HepG2 (cell line): Measurements from ENCODE around the gene ABCF1. TPM values are rescaled to one million over a fixed set of nuclear protein-coding genes. Genes with fewer than 3 reads are reported as not detected.

Experiments used
- ATF7 ChIP-seq, 2 experiments: fragments of 450-650 bp in 1 of 2; sonication (generic) in 1 of 2; formaldehyde crosslinking in 1 of 2; IDR thresholded peaks; 2 replicates each; pipeline versions ENCODE4 v1.4.0 to v1.6.1; 2016 to 2020; ENCODE audit warnings: antibody characterized with exemption in 1 of 2, mild to moderate bottlenecking in 1 of 2, missing genetic modification reagents in 1 of 2
- ATRX ChIP-seq: sonication (generic); formaldehyde crosslinking; IDR thresholded peaks from 2 replicates; pipeline ENCODE4 v1.4.0; 2020; ENCODE audit warnings: missing genetic modification reagents, borderline replicate concordance
- CSRNP2 ChIP-seq: sonication (generic); formaldehyde crosslinking; conservative IDR thresholded peaks from 2 replicates; pipeline ENCODE4 v1.8.0; 2022; ENCODE audit warnings: low read depth, missing genetic modification reagents
- FOXM1 ChIP-seq: sonication (generic); formaldehyde crosslinking; IDR thresholded peaks from 2 replicates; pipeline ENCODE4 v1.5.0; 2020; ENCODE audit warnings: missing genetic modification reagents
- FOXO4 ChIP-seq: sonication (generic); formaldehyde crosslinking; conservative IDR thresholded peaks from 2 replicates; pipeline ENCODE4 v1.8.1; 2023; ENCODE audit warnings: missing genetic modification reagents
- GLI4 ChIP-seq: sonication (generic); formaldehyde crosslinking; IDR thresholded peaks from 2 replicates; pipeline ENCODE4 v1.5.1; 2020; ENCODE audit warnings: missing genetic modification reagents, mild to moderate bottlenecking, moderate library complexity, borderline replicate concordance
- HOXA9 ChIP-seq: sonication (generic); formaldehyde crosslinking; IDR thresholded peaks from 2 replicates; pipeline ENCODE4 v1.8.1; 2022; ENCODE audit warnings: missing genetic modification reagents, mild to moderate bottlenecking, moderate library complexity, borderline replicate concordance
- MBNL3 ChIP-seq: fragments of 250-450 bp; sonication (Bioruptor Pico); conservative IDR thresholded peaks from 2 replicates; pipeline ENCODE4 v1.8.0; 2022; ENCODE audit warnings: mild to moderate bottlenecking, inconsistent platforms
- MXD3 ChIP-seq: IDR thresholded peaks from 2 replicates; pipeline ENCODE4 v1.6.1; 2016; ENCODE audit warnings: mild to moderate bottlenecking, missing biosample characterization, missing genetic modification reagents
- SMC3 ChIP-seq: IDR thresholded peaks from 2 replicates; pipeline ENCODE4 v1.6.1; 2011; ENCODE audit warnings: low read length, improper control_type of control experiment
- SNAI1 ChIP-seq: sonication (generic); formaldehyde crosslinking; IDR thresholded peaks from 2 replicates; pipeline ENCODE4 v1.5.0; 2020; ENCODE audit warnings: mild to moderate bottlenecking, missing genetic modification reagents, borderline replicate concordance
- SOX5 ChIP-seq: IDR thresholded peaks from 2 replicates; pipeline ENCODE4 v1.6.1; 2016; ENCODE audit warnings: borderline replicate concordance
- TARDBP ChIP-seq: sonication (generic); formaldehyde crosslinking; IDR thresholded peaks from 2 replicates; pipeline ENCODE4 v1.8.0; 2022; ENCODE audit warnings: mild to moderate bottlenecking, missing genetic modification reagents
- TBX2 ChIP-seq: sonication (generic); formaldehyde crosslinking; IDR thresholded peaks from 2 replicates; pipeline ENCODE4 v1.5.0; 2020; ENCODE audit warnings: missing genetic modification reagents, mild to moderate bottlenecking, borderline replicate concordance
- THYN1 ChIP-seq: sonication (generic); formaldehyde crosslinking; IDR thresholded peaks from 2 replicates; pipeline ENCODE4 v1.8.1; 2023; ENCODE audit warnings: low read depth, mild to moderate bottlenecking, moderate library complexity, missing genetic modification reagents, borderline replicate concordance
- XRCC5 ChIP-seq: fragments of 200-400 bp; formaldehyde crosslinking; optimal IDR thresholded peaks from 2 replicates; pipeline ENCODE3; 2017; ENCODE audit warnings: mild to moderate bottlenecking, low read length
- ZBTB4 ChIP-seq: sonication (generic); formaldehyde crosslinking; IDR thresholded peaks from 2 replicates; pipeline ENCODE4 v1.4.0; 2020; ENCODE audit warnings: missing genetic modification reagents, mild to moderate bottlenecking, borderline replicate concordance
- ZNF207 ChIP-seq: fragments of 450-650 bp; IDR thresholded peaks from 2 replicates; pipeline ENCODE4 v1.6.1; 2016; ENCODE audit warnings: antibody characterized with exemption, borderline replicate concordance
- ZNF225 ChIP-seq: sonication (generic); formaldehyde crosslinking; IDR thresholded peaks from 2 replicates; pipeline ENCODE4 v1.4.0; 2020; ENCODE audit warnings: mild to moderate bottlenecking, missing genetic modification reagents
- ZNF430 ChIP-seq: sonication (generic); formaldehyde crosslinking; IDR thresholded peaks from 2 replicates; pipeline ENCODE4 v1.9.0; 2021; ENCODE audit warnings: mild to moderate bottlenecking, missing genetic modification reagents
- ZNF558 ChIP-seq: sonication (generic); formaldehyde crosslinking; IDR thresholded peaks from 2 replicates; pipeline ENCODE4 v1.9.0; 2022; ENCODE audit warnings: mild to moderate bottlenecking, missing genetic modification reagents, borderline replicate concordance
- ZNF580 ChIP-seq: IDR thresholded peaks from 2 replicates; pipeline ENCODE4 v1.6.1; 2016; ENCODE audit warnings: low read depth, borderline replicate concordance
- polyA plus RNA-seq, 8 experiments: library from polyadenylated mRNA; depleted of rRNA in 3 of 8; stranded (reverse) in 7 of 8; unstranded in 1 of 8; fragments of >200 nt; fragmentation: Illumina TruSeq in 4 of 8; extraction: Trizol in 4 of 8; gene quantifications; 2 replicates each; pipeline versions ENCODE4 v1.2.1 to v1.2.3, GENCODE V29; 2011 to 2016; ENCODE audit warnings: low read depth in 4 of 8, missing spikeins in 1 of 8, mixed read lengths in 1 of 8; ENCODE audit not compliant: insufficient read depth in 1 of 8
- total RNA-seq, 5 experiments: library from RNA; depleted of rRNA; stranded (reverse); fragments of >200 nt; fragmentation: Illumina TruSeq; extraction: Trizol; gene quantifications; 2 replicates each; pipeline ENCODE4 v1.2.3, GENCODE V29; 2016; ENCODE audit warnings: low read depth in 1 of 5

The ABCF1 gene
- total and polyA plus RNA-seq, 2 of the 13 experiments (the other 11 are each of a cell fraction or from before 2014, with no cell fraction given), result 25.4 to 98.9 TPM

- TF ChIP-seq FOXO4 (CRISPR knock-in tag) (no peak), MXD3 (peak; percentile 35; the same call in 1 of the 2 replicates), HOXA9 (CRISPR knock-in tag) (peak; percentile 70; the same call in 1 of the 2 replicates), THYN1 (CRISPR knock-in tag) (no peak), FOXM1 (CRISPR knock-in tag) (no peak; the same call in 1 of the 2 replicates), SOX5 (CRISPR knock-in tag) (no peak; the same call in 1 of the 2 replicates), ATRX (CRISPR knock-in tag) (no peak), XRCC5 (peak; percentile 62), ATF7 (IDR thresholded peaks at IDR 0.05) (peak; percentile 97), ATF7 (CRISPR knock-in tag; IDR thresholded peaks at IDR 0.05) (peak; percentile 94), ZNF558 (CRISPR knock-in tag) (0 out of 2 replicates have a peak, but pooled peaks have one; percentile 15), GLI4 (CRISPR knock-in tag) (no peak), ZNF225 (CRISPR knock-in tag) (peak; percentile 54; the same call in 1 of the 2 replicates), TBX2 (peak; percentile 84), TARDBP (peak; percentile 79), ZNF207 (no peak), CSRNP2 (CRISPR knock-in tag) (no peak), SMC3 (no peak), ZNF580 (CRISPR knock-in tag) (peak; percentile 58), SNAI1 (0 out of 2 replicates have a peak, but pooled peaks have one; percentile 73), ZBTB4 (CRISPR knock-in tag) (no peak), MBNL3 (CRISPR knock-in tag) (no peak), ZNF430 (CRISPR knock-in tag) (peak; percentile 55)
Measured at GRCh38 chr6:30556066-30556905, 15.0 kb upstream of the ABCF1 start, which contains the start of gene GNL1 (continued).
